Measurements from ENCODE around the gene TBC1D14.
A peak's percentile ranks its signal among the peaks of the same experiment; 100 is the strongest.

TBC1D14 gene

GRCh38 chr4:6983544-6984142 lies 74.0 kb downstream of the TBC1D14 start:
- TF ChIP-seq POLR2AphosphoS5 (IDR thresholded peaks at IDR 0.05; ENCODE audit: low read depth, low read length) (no peak), REST (IDR thresholded peaks at IDR 0.05; ENCODE audit: insufficient read depth in 1 of 2, low read depth in 2 of 2, low read length in 2 of 2) (no peak), FOXP2 (optimal IDR thresholded peaks at IDR 0.05; ENCODE audit: borderline replicate concordance, extremely low read depth, extremely low read length, insufficient read depth) (no peak), TAF1 (IDR thresholded peaks at IDR 0.05; ENCODE audit: borderline replicate concordance, insufficient read depth, low read length) (no peak), SIN3A (IDR thresholded peaks at IDR 0.05; ENCODE audit: borderline replicate concordance, insufficient read depth, low read length) (no peak)

GRCh38 chr4:6984612-6985425 lies 75.2 kb downstream of the TBC1D14 start:
- TF ChIP-seq TAF1 (IDR thresholded peaks at IDR 0.05; ENCODE audit: borderline replicate concordance, insufficient read depth, low read length) (no peak), POLR2AphosphoS5 (IDR thresholded peaks at IDR 0.05; ENCODE audit: low read depth, low read length) (no peak), FOXP2 (optimal IDR thresholded peaks at IDR 0.05; ENCODE audit: borderline replicate concordance, extremely low read depth, extremely low read length, insufficient read depth) (no peak), REST (IDR thresholded peaks at IDR 0.05; ENCODE audit: insufficient read depth in 1 of 2, low read depth in 2 of 2, low read length in 2 of 2) (no peak), SIN3A (IDR thresholded peaks at IDR 0.05; ENCODE audit: borderline replicate concordance, insufficient read depth, low read length) (no peak)

- TF ChIP-seq REST (IDR thresholded peaks at IDR 0.05; ENCODE audit: insufficient read depth in 1 of 2, low read depth in 2 of 2, low read length in 2 of 2) = no peak
- no peak for TF ChIP-seq TAF1 (IDR thresholded peaks at IDR 0.05; ENCODE audit: borderline replicate concordance, insufficient read depth, low read length)
- no peak for TF ChIP-seq FOXP2 (optimal IDR thresholded peaks at IDR 0.05; ENCODE audit: borderline replicate concordance, extremely low read depth, extremely low read length, insufficient read depth)
- TF ChIP-seq POLR2AphosphoS5 (IDR thresholded peaks at IDR 0.05; ENCODE audit: low read depth, low read length) = no peak
- no peak for TF ChIP-seq SIN3A (IDR thresholded peaks at IDR 0.05; ENCODE audit: borderline replicate concordance, insufficient read depth, low read length)
These were observed 76.6 kb downstream of the TBC1D14 start for GRCh38 chr4:6986072-6986780.

- TF ChIP-seq FOXP2 (optimal IDR thresholded peaks at IDR 0.05; ENCODE audit: borderline replicate concordance, extremely low read depth, extremely low read length, insufficient read depth) = peak; percentile 94
- peak; percentile 5; the same call in 1 of the 2 replicates for TF ChIP-seq TAF1 (IDR thresholded peaks at IDR 0.05; ENCODE audit: borderline replicate concordance, insufficient read depth, low read length)
- TF ChIP-seq REST (IDR thresholded peaks at IDR 0.05; ENCODE audit: insufficient read depth in 1 of 2, low read depth in 2 of 2, low read length in 2 of 2) = no peak
- peak; percentile 70; the same call in 1 of the 2 replicates for TF ChIP-seq SIN3A (IDR thresholded peaks at IDR 0.05; ENCODE audit: borderline replicate concordance, insufficient read depth, low read length)
- TF ChIP-seq POLR2AphosphoS5 (IDR thresholded peaks at IDR 0.05; ENCODE audit: low read depth, low read length) = no peak
These were observed 77.4 kb downstream of the TBC1D14 start for GRCh38 chr4:6986781-6987587.

Measured in PFSK-1 (cell line).